HCEC 1CT (cell line): ENCODE results near the gene UBE3C.
"Not testable (repeated sequence)": the region's sequence is repeated elsewhere in the genome, so short reads cannot be mapped to it uniquely, and the experiment has no call there.

Source experiments
- DNase-seq: peaks from one replicate; pipeline ENCODE4 v3.0.0-alpha.2; 2017

UBE3C gene

GRCh38 chr7:157274094-157274634 is 135.4 kb downstream of the UBE3C start:
- not testable (repeated sequence) for DNase-seq

DNA sequence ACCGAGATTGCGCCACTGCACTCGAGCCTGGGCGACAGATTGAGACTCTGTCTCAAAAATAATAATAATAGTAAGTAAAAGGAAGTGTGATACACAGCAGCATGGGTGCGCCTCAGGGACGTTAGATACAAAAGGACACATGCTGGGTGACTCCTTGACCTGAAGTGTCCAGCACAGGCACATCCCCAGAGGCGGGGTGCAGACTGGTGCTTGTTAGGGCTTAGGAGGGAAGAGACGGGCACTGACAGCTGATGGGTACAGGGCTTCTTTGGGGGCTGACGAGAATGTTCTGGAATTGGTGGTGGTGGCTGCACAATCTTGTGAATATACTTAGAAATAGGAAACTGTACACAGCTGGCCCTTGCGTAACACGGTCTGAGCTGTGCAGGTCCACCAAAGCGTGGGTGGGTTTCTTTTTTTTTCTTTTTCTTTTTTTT is 136.3 kb downstream of the UBE3C start:
- peak; percentile 29 for DNase-seq

GRCh38 chr7:157276091-157276561 is 137.4 kb downstream of the UBE3C start:
- DNase-seq, result no peak

- peak; percentile 11 for DNase-seq
These were observed 138.2 kb downstream of the UBE3C start for GRCh38 chr7:157276731-157277562.

DNA sequence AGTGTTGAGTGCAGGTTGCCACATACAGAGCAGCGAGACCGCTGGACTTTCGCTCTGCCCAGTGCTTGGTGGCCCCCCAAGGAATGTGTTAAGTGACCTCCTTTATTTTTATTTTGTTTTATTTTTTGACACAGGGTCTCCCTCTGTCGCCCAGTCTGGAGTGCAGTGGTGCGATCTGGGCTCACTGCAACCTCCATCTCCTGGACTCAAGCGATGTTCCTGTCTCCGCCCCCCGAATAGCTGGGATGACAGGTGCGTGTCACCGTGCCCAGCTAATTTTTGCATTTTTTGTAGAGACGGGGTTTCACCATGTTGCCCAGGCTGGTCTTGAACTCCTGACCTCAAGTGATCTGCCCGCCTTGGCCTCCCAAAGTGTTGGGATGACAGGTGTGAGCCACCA is 138.8 kb downstream of the UBE3C start:
- not testable (repeated sequence) for DNase-seq

GRCh38 chr7:157278167-157278790 is 139.6 kb downstream of the UBE3C start:
- DNase-seq, result no peak

DNA sequence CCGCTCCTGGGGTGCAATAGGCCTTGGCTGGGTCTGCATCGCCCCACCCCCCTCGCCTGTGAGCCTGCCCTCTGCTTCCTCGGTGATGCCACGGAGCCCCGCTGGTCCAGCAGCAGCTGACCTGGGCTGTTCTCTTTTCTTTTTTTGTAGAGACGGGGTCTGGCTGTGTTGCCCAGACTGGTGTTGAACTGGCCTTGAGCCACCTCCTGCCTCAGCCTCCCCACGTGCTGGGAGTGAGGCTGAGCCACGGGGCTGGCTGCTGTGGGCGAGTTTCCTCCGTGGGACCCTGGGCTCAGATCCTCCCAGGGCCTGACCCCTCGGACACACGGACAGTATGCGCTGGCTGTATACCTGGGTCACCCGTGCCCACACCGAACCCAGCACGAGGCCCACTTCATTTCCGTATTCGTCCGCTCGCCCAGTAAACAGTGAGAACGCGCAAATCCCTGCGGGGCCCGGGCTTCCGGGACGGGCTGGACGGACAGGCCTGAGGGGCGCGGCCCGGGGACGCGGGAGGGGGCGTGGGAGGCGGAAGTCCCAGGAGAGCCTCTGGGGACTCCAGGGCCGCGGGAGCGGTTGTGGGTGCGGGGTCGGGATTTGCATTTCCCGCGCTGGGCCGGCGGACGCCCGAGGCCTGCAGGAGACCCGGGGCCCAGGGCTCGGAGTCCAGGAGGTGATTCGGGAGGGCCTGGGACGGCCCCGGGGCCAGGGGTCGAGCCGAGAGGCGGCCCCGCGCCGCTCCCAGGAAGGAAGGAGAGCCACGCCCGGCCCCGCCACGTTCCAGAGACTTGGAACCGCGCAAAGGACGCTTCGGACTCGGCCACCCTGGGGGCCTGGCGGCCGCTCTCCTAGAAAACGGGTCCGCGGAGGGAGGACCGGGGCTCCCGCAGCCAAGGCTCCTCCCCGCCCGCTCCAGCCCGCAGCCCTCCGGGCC is 140.3 kb downstream of the UBE3C start:
- DNase-seq, result no peak

- no peak for DNase-seq
These were observed 141.1 kb downstream of the UBE3C start for GRCh38 chr7:157279741-157280215.

DNA sequence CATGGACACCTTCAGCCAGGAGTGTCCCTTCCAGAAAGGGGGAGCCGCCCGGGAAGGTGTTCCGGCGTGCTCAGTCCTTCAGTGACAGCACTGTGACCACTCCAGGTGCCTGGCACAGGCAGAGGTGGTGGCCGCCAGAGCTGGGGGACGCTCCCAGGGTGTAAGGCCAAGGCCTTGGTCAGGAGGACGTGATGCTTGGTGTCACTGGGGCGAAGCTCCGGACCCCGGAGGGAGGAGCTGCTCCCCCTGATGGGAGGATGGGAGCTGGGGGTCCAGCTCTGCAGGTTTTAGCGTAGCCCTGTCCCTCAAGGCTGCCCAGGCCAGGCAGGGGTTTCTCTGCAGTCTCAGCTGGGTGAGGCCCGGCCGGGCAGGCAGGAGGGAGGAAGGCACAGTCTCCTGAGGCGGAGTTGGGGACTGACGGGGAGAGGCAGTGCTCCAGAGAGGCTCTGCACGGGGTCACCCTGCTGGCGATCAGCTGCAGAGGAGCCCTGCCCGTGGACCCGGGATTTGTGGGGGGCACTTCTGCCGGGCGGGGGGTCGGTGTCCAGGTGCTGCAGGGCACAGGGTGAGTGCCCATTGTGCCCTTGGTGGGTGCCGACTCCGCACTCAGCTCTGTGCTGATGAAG is 141.6 kb downstream of the UBE3C start:
- DNase-seq, result no peak

GRCh38 chr7:157281221-157281998 is 142.7 kb downstream of the UBE3C start:
- DNase-seq, result no peak

DNA sequence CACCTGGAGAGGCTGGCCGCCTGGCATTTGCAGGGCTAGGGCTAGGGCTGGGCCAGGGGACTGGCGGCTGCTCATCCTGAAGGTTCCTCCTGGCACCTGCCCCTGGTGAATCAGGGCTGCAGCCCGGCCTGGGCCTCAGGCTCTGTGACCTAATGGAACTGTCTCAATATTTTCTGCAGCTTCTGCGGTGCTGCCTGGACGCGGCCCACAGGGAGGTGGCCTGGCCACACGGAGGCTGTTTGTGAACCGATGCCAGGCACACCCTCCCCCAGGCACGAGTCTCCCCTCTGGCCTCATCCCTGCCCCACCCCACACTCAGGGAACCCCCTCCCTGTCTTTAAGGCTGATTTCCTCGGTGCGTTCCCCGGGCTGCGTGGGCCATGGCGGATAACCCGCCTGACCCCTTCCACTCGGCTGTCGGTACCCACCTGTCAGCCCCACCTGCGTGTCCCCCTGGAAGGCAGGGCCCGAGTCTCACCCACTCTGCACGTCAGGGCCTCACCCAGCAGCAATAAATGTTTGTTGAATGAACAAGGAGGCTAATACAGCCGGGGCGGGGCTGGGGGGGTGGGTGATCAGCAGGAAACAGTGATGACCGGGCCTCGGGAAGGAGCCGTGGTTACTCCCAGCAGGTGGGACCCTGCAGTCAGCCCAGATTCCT is 143.5 kb downstream of the UBE3C start:
- no peak for DNase-seq

DNA sequence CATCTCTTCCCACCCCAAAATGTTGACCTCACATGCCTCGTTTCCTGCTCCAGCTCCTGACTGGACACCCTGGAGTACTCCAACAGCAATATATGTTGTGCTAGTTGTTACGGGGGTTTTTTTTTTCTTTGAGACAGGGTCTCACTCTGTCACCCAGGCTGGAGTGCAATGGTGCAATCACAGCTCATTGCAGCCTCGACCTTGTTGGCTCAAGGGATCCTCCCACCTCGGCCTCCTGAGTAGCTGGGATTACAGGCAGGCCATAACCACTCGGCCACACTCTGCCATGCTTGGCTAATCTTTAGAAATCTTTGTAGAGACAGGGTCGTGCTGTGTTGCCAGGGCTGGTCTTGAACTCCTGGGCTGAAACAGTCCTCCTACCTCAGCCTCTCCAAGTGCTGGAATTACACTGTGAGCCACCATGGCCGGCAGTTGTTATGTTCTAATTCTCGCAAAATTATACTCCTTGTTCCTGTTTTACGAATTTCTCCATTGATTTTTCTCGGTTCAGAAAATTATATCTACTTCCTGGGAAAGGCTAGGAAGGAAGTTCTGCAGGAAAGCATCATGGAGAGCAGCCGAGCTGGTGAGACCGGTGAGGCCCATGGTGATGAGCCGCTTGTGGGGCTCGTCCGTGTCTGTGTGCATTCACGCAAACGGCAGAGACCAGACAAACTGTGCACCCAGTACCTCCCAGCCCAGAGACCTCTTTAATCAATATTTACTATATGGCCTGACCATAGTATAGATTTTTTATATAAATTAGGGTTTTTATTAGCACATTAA is 145.7 kb downstream of the UBE3C start:
- no peak for DNase-seq

DNA sequence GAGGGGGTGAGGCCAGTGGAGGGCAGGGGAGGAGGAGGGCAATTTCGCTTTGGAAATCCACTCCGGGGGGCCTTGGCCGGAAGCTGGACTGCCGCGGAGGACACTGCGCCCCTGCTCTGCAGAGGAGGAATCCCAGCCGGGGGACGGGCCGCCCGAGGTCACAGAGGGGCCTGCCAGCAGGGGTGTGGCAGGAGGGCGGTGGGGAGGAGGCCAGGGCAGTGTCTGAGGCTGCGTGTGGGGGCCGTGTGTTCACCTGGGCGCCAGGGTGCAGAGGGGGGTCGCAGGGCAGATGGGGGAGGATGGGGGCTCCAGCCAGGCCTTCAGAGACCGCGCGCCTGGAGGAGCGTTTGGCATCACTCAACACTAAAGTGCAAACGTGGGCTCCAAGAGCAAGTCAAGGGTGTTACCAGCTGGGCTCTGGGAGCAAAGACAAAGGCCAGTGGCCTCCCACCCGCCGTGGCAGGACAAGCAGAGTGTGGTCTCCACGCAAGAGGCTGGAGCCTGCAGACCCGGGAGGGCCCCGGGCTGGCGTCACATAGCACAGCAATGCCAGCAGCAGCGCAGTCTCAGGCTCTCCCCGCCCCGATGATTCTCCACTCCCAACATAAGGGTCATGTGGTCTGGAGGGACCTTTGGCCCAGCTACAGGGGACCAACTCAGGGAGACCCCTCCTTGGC is 152.8 kb downstream of the UBE3C start:
- DNase-seq, result no peak

GRCh38 chr7:157292258-157292657 is 153.5 kb downstream of the UBE3C start:
- no peak for DNase-seq

DNA sequence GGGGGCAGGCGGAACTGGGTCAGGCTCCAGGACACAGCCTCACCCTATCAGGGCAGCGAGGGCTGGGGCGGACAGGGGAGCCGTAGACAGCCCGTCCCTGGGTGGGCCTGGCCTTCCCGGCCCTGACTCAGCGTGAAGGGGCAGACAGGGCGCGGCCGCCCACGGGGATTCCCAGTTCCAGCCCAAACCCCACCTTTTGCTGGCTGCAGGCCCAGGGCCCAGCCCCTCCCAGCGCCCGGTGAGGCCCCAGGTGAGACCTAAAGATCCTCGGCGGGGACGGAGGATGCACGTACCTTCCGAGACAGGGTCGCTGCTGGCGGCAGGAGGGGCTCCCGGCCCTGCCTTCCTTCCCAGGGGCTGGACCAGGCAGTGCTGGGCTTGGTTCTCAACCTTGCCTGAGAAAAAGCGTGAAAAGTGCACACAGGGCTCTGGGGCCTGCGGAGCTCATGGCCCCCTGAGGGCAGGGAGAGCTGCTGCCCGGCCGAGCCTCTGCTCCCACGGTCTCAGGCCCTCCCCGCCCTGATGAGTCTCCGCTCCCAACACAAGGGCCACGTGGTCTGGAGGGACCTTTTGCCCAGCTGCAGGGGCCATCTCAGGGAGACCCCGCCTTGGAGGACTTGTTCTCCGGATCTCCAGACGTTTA is 154.2 kb downstream of the UBE3C start:
- DNase-seq, result no peak

GRCh38 chr7:157293413-157293788 is 154.7 kb downstream of the UBE3C start:
- no peak for DNase-seq

- DNase-seq, result no peak
These were observed 156.0 kb downstream of the UBE3C start for GRCh38 chr7:157294773-157295172.

DNA sequence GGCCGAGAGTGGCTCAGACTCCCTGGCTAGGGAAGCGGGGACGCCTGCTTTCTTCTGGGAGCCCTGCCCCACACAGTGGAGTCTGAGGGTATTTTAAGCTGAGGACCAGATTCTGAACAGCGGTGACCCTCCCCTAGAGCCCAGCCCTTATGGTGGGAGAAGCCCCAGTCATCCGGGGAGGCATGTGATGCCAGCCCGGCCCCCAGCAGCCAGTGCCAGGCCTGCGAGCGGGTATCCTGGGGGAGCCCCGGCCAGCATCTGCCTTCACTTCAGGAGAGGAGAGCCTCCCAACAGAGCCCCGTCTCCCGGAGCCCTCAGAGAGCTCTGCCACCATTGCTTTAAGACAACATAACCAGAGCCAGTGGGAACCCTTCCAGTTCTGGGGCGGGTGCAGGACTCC is 156.6 kb downstream of the UBE3C start:
- DNase-seq, result no peak

DNA sequence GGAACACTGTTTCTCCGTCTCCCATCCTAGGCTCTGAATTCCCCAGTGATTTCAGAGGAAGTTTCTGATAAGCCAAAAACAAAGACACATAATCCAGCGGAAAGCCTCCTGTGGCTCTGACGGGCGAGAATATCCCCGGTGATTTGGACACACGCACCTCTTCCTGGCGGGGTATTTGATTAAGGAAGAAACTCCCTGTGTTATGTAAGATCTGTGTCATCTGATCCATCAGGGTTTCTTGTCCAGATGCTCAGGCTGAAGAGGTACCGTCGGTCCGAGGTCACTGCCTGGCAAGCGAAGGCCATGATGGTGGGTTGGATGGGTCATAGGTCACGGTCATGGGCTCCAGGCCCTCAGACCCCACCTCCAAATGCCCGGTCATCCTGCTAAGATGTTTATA is 158.5 kb downstream of the UBE3C start:
- no peak for DNase-seq
